ENCODE measurements around the gene ZFAND2A. TPM values are rescaled to one million over a fixed set of nuclear protein-coding genes. Genes with fewer than 3 reads are reported as not detected.
"Not testable (repeated sequence)": the region's sequence is repeated elsewhere in the genome, so short reads cannot be mapped to it uniquely, and the experiment has no call there.

ZFAND2A gene
- total and polyA plus RNA-seq, 2 of the 8 experiments (the other 6 are each of a cell fraction or from before 2014, with no cell fraction given) = 16.6 to 20.3 TPM

DNA sequence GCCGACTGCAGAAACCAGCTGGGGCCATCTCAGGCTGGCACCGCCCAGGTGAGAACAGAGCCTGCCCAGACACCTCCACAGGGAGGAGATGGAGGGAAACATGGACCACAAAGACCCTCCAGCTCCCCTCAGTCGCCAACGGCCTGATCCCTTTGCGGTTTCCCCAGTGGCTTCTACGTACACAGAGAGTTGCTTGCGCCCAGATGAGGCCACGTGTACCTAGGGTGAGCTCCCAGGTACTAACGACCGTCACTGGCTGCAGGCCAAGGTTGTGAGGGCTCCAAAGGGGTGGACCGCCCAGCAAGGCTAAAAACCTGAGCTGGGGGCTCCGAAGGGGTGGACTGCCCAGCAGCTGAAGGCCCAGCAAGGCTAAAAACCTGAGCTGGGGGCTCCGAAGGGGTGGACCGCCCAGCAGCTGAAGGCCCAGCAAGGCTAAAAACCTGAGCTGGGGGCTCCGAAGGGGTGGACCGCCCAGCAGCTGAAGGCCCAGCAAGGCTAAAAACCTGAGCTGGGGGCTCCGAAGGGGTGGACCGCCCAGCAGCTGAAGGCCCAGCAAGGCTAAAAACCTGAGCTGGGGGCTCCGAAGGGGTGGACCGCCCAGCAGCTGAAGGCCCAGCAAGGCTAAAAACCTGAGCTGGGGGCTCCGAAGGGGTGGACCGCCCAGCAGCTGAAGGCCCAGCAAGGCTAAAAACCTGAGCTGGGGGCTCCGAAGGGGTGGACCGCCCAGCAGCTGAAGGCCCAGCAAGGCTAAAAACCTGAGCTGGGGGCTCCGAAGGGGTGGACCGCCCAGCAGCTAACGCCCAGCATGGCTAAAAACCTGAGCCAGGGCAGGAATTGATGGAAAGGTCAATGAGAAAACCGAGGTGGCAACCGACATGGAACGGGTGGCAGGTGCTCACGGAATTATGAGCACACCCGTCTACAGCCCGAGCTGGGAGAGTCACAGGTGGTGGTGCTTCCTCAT lies 3.9 kb downstream of the ZFAND2A start:
- H3K4me2 ChIP-seq (ENCODE audit: insufficient read depth in 1 of 2, low read depth in 2 of 2, low read length in 2 of 2); H2BK20ac ChIP-seq (ENCODE audit: low read length); H4K20me1 ChIP-seq (replicated peaks in 1 of 2; ENCODE audit: control insufficient read depth in 1 of 2, insufficient read depth in 2 of 2, low read length in 2 of 2); H3K9ac ChIP-seq (replicated peaks in 1 of 4; ENCODE audit: extremely low read depth in 1 of 4, low read depth in 3 of 4, low read length in 3 of 4); H3K14ac ChIP-seq (ENCODE audit: insufficient read length); H3K4ac ChIP-seq (replicated peaks; ENCODE audit: insufficient read length, low read depth, low read length); H3K18ac ChIP-seq (ENCODE audit: extremely low read depth, low read length); H3K23ac ChIP-seq (ENCODE audit: insufficient read length); FAIRE-seq; H4K5ac ChIP-seq (ENCODE audit: insufficient read length, low read depth, low read length); H3K23me2 ChIP-seq (ENCODE audit: low read depth, low read length); H2AFZ ChIP-seq (ENCODE audit: low read length); H3K27ac ChIP-seq (ENCODE audit: low read depth, low read length); H2AK5ac ChIP-seq (ENCODE audit: low read depth, low read length); H3K4me3 ChIP-seq (ENCODE audit: extremely low read depth in 1 of 4, insufficient read depth in 2 of 4, low read depth in 3 of 4, low read length in 4 of 4); H3K4me1 ChIP-seq (replicated peaks in 1 of 4; ENCODE audit: control insufficient read depth in 3 of 4, insufficient read depth in 4 of 4, low read length in 3 of 4); DNase-seq (ENCODE audit: low read depth in 1 of 2, low spot score in 2 of 2); H4K8ac ChIP-seq (ENCODE audit: extremely low read depth, insufficient read depth, low read length); H2BK5ac ChIP-seq (ENCODE audit: low read depth, low read length); H3K56ac ChIP-seq (replicated peaks; ENCODE audit: insufficient read length, low read depth, low read length); H4K91ac ChIP-seq (replicated peaks; ENCODE audit: insufficient read length, low read length); H2BK120ac ChIP-seq (replicated peaks; ENCODE audit: low read depth, low read length); H3K27me3 ChIP-seq (replicated peaks in 1 of 4; ENCODE audit: control insufficient read depth in 3 of 4, extremely low read depth in 1 of 4, insufficient read depth in 3 of 4, low read length in 3 of 4); H2BK15ac ChIP-seq (ENCODE audit: low read length); H3K9me3 ChIP-seq (ENCODE audit: insufficient read depth in 2 of 2, low read depth in 1 of 2, low read length in 1 of 2); H2BK12ac ChIP-seq (ENCODE audit: low read depth, low read length): not testable (repeated sequence)
- Histone ChIP-seq H3K79me2 (ENCODE audit: control insufficient read depth in 1 of 2, insufficient read depth in 2 of 2, low read length in 2 of 2) (peaks cover 8 to 16% of the 10 kb centered on the region in 2 experiments; a peak in 3 of 4 replicates), H3K36me3 (ENCODE audit: control insufficient read depth in 2 of 4, insufficient read depth in 4 of 4, low read length in 3 of 4) (peaks cover 5 to 24% (median 13%) of the 10 kb centered on the region in 4 experiments; a peak in 6 of 8 replicates), H3K79me1 (ENCODE audit: low read depth, low read length) (peaks cover 10% of the 10 kb centered on the region)
- ChIA-PET CTCF (ENCODE audit: partially characterized antibody) (interaction anchor here (0.9 to 3.1 kb wide), 7 partner anchors 13 to 163 kb away, joined by 3 to 11 read pairs (median 4); no protein-coding TSS in a partner anchor), POLR2A (ENCODE audit: partially characterized antibody) (interaction anchor here (0.9 to 1.3 kb wide), 3 partner anchors 13 to 24 kb away, joined by 3 read pairs; a partner anchor contains a TSS)
- WGBS, 2 experiments (ENCODE audit: extremely low coverage in 1 of 2, insufficient coverage in 1 of 2, insufficient read length in 1 of 2, insufficient replicate concordance in 2 of 2, low coverage in 1 of 2, low lambda C conversion rate in 2 of 2, missing lambda C conversion rate in 1 of 2) = 95% methylated on average over 22 of the region's 33 CpGs; no CpG with 5 or more reads in 1 of the 2 experiments
